SJSA1 (cell line): Measurements from ENCODE around the gene SMYD3. TPM values are rescaled to one million over a fixed set of nuclear protein-coding genes. Genes with fewer than 3 reads are reported as not detected.
"Not testable (repeated sequence)": the region's sequence is repeated elsewhere in the genome, so short reads cannot be mapped to it uniquely, and the experiment has no call there.

ENCODE experiments used
- DNase-seq, 2 experiments: peaks; one replicate each; pipeline ENCODE4 v3.0.0-alpha.2; 2015 to 2020; ENCODE audit warnings: low spot score in 2 of 2, low read depth in 1 of 2
- H3K27ac ChIP-seq: fragments of 250-450 bp; sonication (Bioruptor Pico); 2 replicates; pipeline ENCODE4 v1.5.1; 2020; ENCODE audit warnings: mild to moderate bottlenecking, moderate library complexity
- H3K27me3 ChIP-seq: fragments of 250-450 bp; sonication (Bioruptor Pico); replicated peaks from 2 replicates; pipeline ENCODE4 v1.5.1; 2020; ENCODE audit warnings: mild to moderate bottlenecking, moderate library complexity
- H3K36me3 ChIP-seq: fragments of 250-450 bp; sonication (Bioruptor Pico); 2 replicates; pipeline ENCODE4 v1.5.1; 2020; ENCODE audit warnings: mild to moderate bottlenecking
- H3K4me1 ChIP-seq: fragments of 250-450 bp; sonication (Bioruptor Pico); replicated peaks from 2 replicates; pipeline ENCODE4 v1.6.1; 2021; ENCODE audit warnings: mild to moderate bottlenecking
- H3K4me3 ChIP-seq: fragments of 250-450 bp; sonication (Bioruptor Pico); 2 replicates; pipeline ENCODE4 v1.5.1; 2020; ENCODE audit warnings: mild to moderate bottlenecking
- H3K9me3 ChIP-seq: fragments of 250-450 bp; sonication (Bioruptor Pico); replicated peaks from 2 replicates; pipeline ENCODE4 v1.5.1; 2020; ENCODE audit warnings: mild to moderate bottlenecking
- total RNA-seq: library from RNA; depleted of rRNA; stranded (reverse); fragments of >200 nt; shearing (Covaris generic); gene quantifications from 2 replicates; pipeline ENCODE4 v1.2.3, GENCODE V29; 2014

SMYD3 gene
- total RNA-seq, 1 experiment from 2014 or later: 38.5 TPM

- Histone ChIP-seq H3K4me3 (no peak overlapping the region), H3K27ac (no peak overlapping the region), H3K27me3 (no peaks in the 10 kb centered on the region), H3K9me3 (no peaks in the 10 kb centered on the region), H3K4me1 (no peaks in the 10 kb centered on the region), H3K36me3 (no peaks in the 10 kb centered on the region)
- no peak for DNase-seq
These were observed 134.5 kb downstream of the SMYD3 start for GRCh38 chr1:246372559-246372958.

- Histone ChIP-seq H3K4me3 (no peak overlapping the region), H3K27ac (no peak overlapping the region), H3K27me3 (no peaks in the 10 kb centered on the region), H3K36me3 (no peaks in the 10 kb centered on the region), H3K4me1 (no peaks in the 10 kb centered on the region), H3K9me3 (no peaks in the 10 kb centered on the region)
- no peak for DNase-seq
These were observed 140.0 kb downstream of the SMYD3 start for GRCh38 chr1:246367041-246367440.

- no peaks in the 10 kb centered on the region for H3K9me3 ChIP-seq
- H3K4me3 ChIP-seq: no peak overlapping the region
- H3K4me1 ChIP-seq: no peaks in the 10 kb centered on the region
- no peak for DNase-seq
- no peak overlapping the region for H3K27ac ChIP-seq
- H3K27me3 ChIP-seq: no peaks in the 10 kb centered on the region
- no peaks in the 10 kb centered on the region for H3K36me3 ChIP-seq
These were observed 141.4 kb downstream of the SMYD3 start for GRCh38 chr1:246365708-246366107.

GRCh38 chr1:246364415-246364941 is 142.6 kb downstream of the SMYD3 start:
- Histone ChIP-seq H3K4me1 (no peaks in the 10 kb centered on the region), H3K9me3 (no peaks in the 10 kb centered on the region), H3K4me3 (no peak overlapping the region), H3K36me3 (no peaks in the 10 kb centered on the region), H3K27me3 (no peaks in the 10 kb centered on the region), H3K27ac (no peak overlapping the region)
- no peak for DNase-seq

GRCh38 chr1:246357014-246357598 is 150.0 kb downstream of the SMYD3 start:
- not testable (repeated sequence) for H3K9me3 ChIP-seq, DNase-seq, H3K36me3 ChIP-seq, H3K4me3 ChIP-seq, H3K4me1 ChIP-seq, H3K27me3 ChIP-seq, H3K27ac ChIP-seq

GRCh38 chr1:246355411-246356230 is 151.5 kb downstream of the SMYD3 start:
- no peaks in the 10 kb centered on the region for H3K4me1 ChIP-seq
- H3K27ac ChIP-seq: no peak overlapping the region
- no peak overlapping the region for H3K4me3 ChIP-seq
- no peaks in the 10 kb centered on the region for H3K36me3 ChIP-seq
- no peaks in the 10 kb centered on the region for H3K27me3 ChIP-seq
- no peaks in the 10 kb centered on the region for H3K9me3 ChIP-seq
- no peak for DNase-seq

- Histone ChIP-seq H3K4me3 (no peak overlapping the region), H3K4me1 (no peaks in the 10 kb centered on the region)
These were observed 155.4 kb downstream of the SMYD3 start for GRCh38 chr1:246351721-246352120.

GRCh38 chr1:246350745-246351144 is 156.3 kb downstream of the SMYD3 start:
- H3K27me3 ChIP-seq: no peaks in the 10 kb centered on the region
- no peaks in the 10 kb centered on the region for H3K9me3 ChIP-seq
- no peak for DNase-seq
- H3K4me1 ChIP-seq: no peaks in the 10 kb centered on the region
- no peak overlapping the region for H3K4me3 ChIP-seq
- no peaks in the 10 kb centered on the region for H3K36me3 ChIP-seq
- no peak overlapping the region for H3K27ac ChIP-seq

More at GRCh38 chr1:246351721-246352120, 155.4 kb downstream of the SMYD3 start:
- Histone ChIP-seq H3K9me3 (no peaks in the 10 kb centered on the region), H3K36me3 (no peaks in the 10 kb centered on the region), H3K27me3 (no peaks in the 10 kb centered on the region), H3K27ac (no peak overlapping the region)
- DNase-seq: no peak

- no peaks in the 10 kb centered on the region for H3K4me1 ChIP-seq
- DNase-seq: no peak
These were observed 163.1 kb downstream of the SMYD3 start for GRCh38 chr1:246343937-246344336.

GRCh38 chr1:246343251-246343650 is 163.8 kb downstream of the SMYD3 start:
- no peak for DNase-seq
- Histone ChIP-seq H3K27ac (no peak overlapping the region), H3K27me3 (no peaks in the 10 kb centered on the region), H3K9me3 (no peaks in the 10 kb centered on the region), H3K36me3 (no peaks in the 10 kb centered on the region), H3K4me3 (no peak overlapping the region), H3K4me1 (no peaks in the 10 kb centered on the region)

More at GRCh38 chr1:246343937-246344336, 163.1 kb downstream of the SMYD3 start:
- Histone ChIP-seq H3K27ac (no peak overlapping the region), H3K9me3 (no peaks in the 10 kb centered on the region), H3K36me3 (no peaks in the 10 kb centered on the region), H3K27me3 (no peaks in the 10 kb centered on the region), H3K4me3 (no peak overlapping the region)

- Histone ChIP-seq H3K9me3 (no peaks in the 10 kb centered on the region), H3K27me3 (no peaks in the 10 kb centered on the region), H3K27ac (no peak overlapping the region), H3K36me3 (no peaks in the 10 kb centered on the region), H3K4me1 (no peaks in the 10 kb centered on the region), H3K4me3 (no peak overlapping the region)
- no peak for DNase-seq
These were observed 168.5 kb downstream of the SMYD3 start for GRCh38 chr1:246338546-246338945.

GRCh38 chr1:246338098-246338497 is 169.0 kb downstream of the SMYD3 start:
- Histone ChIP-seq H3K27me3 (no peaks in the 10 kb centered on the region), H3K36me3 (no peaks in the 10 kb centered on the region), H3K4me3 (no peak overlapping the region), H3K9me3 (no peaks in the 10 kb centered on the region), H3K27ac (no peak overlapping the region), H3K4me1 (no peaks in the 10 kb centered on the region)
- no peak for DNase-seq

- Histone ChIP-seq H3K9me3 (no peaks in the 10 kb centered on the region), H3K4me3 (no peak overlapping the region), H3K4me1 (no peaks in the 10 kb centered on the region), H3K27ac (no peak overlapping the region), H3K27me3 (no peaks in the 10 kb centered on the region), H3K36me3 (no peaks in the 10 kb centered on the region)
- no peak for DNase-seq
These were observed 171.9 kb downstream of the SMYD3 start for GRCh38 chr1:246335151-246335550.

- Histone ChIP-seq H3K27ac (no peak overlapping the region), H3K36me3 (no peaks in the 10 kb centered on the region), H3K4me1 (no peaks in the 10 kb centered on the region), H3K9me3 (no peaks in the 10 kb centered on the region), H3K27me3 (no peaks in the 10 kb centered on the region), H3K4me3 (no peak overlapping the region)
- DNase-seq: no peak
These were observed 173.2 kb downstream of the SMYD3 start for GRCh38 chr1:246333855-246334254.
